Neural progenitor cell (in vitro differentiated cells): ENCODE measurements around the gene CDCA5. TPM values are rescaled to one million over a fixed set of nuclear protein-coding genes. Genes with fewer than 3 reads are reported as not detected.

Source experiments
- DNase-seq: peaks from one replicate; pipeline ENCODE4 v3.0.0-alpha.2; 2016; ENCODE audit warnings: low spot score
- H2AFZ ChIP-seq: fragments of 200-600 bp; sonication (generic); replicated peaks from 2 replicates; pipeline ENCODE4 v1.6.1; 2016; ENCODE audit warnings: antibody characterized with exemption
- H3F3A ChIP-seq: fragments of 200-600 bp; sonication (generic); 2 replicates; pipeline ENCODE4 v1.6.1; 2016; ENCODE audit warnings: antibody characterized with exemption, low read depth
- H3K27ac ChIP-seq: fragments of 200-600 bp; sonication (generic); 2 replicates; pipeline ENCODE4 v1.5.1; 2016; ENCODE audit warnings: mild to moderate bottlenecking
- H3K27me3 ChIP-seq: fragments of 200-600 bp; sonication (generic); 2 replicates; pipeline ENCODE4 v1.6.1; 2016; ENCODE audit warnings: mild to moderate bottlenecking, moderate library complexity
- H3K36me3 ChIP-seq: fragments of 200-600 bp; sonication (generic); 2 replicates; pipeline ENCODE4 v1.5.1; 2016
- H3K4me1 ChIP-seq: fragments of 200-600 bp; sonication (generic); 2 replicates; pipeline ENCODE4 v1.6.1; 2016; ENCODE audit warnings: mixed run types
- H3K4me2 ChIP-seq: fragments of 200-600 bp; sonication (generic); 2 replicates; pipeline ENCODE4 v1.6.1; 2016
- H3K4me3 ChIP-seq: fragments of 200-600 bp; sonication (generic); 2 replicates; pipeline ENCODE4 v1.5.1; 2016
- H3K79me2 ChIP-seq: fragments of 200-600 bp; sonication (generic); 2 replicates; pipeline ENCODE4 v1.6.1; 2016; ENCODE audit warnings: low read depth
- H3K9ac ChIP-seq: fragments of 200-600 bp; sonication (generic); 2 replicates; pipeline ENCODE4 v1.6.1; 2016
- H3K9me3 ChIP-seq: fragments of 200-600 bp; sonication (generic); 2 replicates; pipeline ENCODE4 v1.5.1; 2016; ENCODE audit warnings: low read depth
- H4K20me1 ChIP-seq: fragments of 200-600 bp; sonication (generic); 2 replicates; pipeline ENCODE4 v1.6.1; 2016; ENCODE audit warnings: low read depth
- H3K27ac Mint-ChIP-seq: 3 replicates; pipeline ENCODE4 v1.8.0; 2021; ENCODE audit warnings: mixed read lengths
- H3K27me3 Mint-ChIP-seq: 2 replicates; pipeline ENCODE4 v1.8.0; 2022; ENCODE audit warnings: low read depth, mild to moderate bottlenecking, inconsistent platforms, moderate library complexity, mixed read lengths; ENCODE audit not compliant: insufficient read depth
- H3K36me3 Mint-ChIP-seq: 3 replicates; pipeline ENCODE4 v1.8.0; 2021; ENCODE audit warnings: mixed read lengths
- H3K4me1 Mint-ChIP-seq: 3 replicates; pipeline ENCODE4 v1.8.0; 2021; ENCODE audit warnings: mixed read lengths
- H3K4me3 Mint-ChIP-seq: 3 replicates; pipeline ENCODE4 v1.8.0; 2021; ENCODE audit warnings: mild to moderate bottlenecking, moderate library complexity, mixed read lengths
- H3K9me3 Mint-ChIP-seq: 3 replicates; pipeline ENCODE4 v1.8.0; 2020; ENCODE audit warnings: mixed read lengths
- CTCF ChIP-seq: fragments of 200-600 bp; sonication (generic); IDR thresholded peaks from 2 replicates; pipeline ENCODE4 v1.5.1; 2017; ENCODE audit warnings: antibody characterized with exemption, mild to moderate bottlenecking
- EZH2 ChIP-seq: fragments of 200-600 bp; sonication (generic); IDR thresholded peaks from 2 replicates; pipeline ENCODE4 v1.6.1; 2017; ENCODE audit warnings: antibody characterized with exemption, mild to moderate bottlenecking, moderate library complexity
- EZH2phosphoT487 ChIP-seq: fragments of 200-600 bp; sonication (generic); IDR thresholded peaks from 2 replicates; pipeline ENCODE4 v1.6.1; 2017; ENCODE audit warnings: antibody characterized with exemption
- total RNA-seq: library from RNA; depleted of rRNA; stranded (reverse); fragments of >200 nt; gene quantifications from 2 replicates; pipeline ENCODE4 v1.2.3, GENCODE V29; 2015; ENCODE audit warnings: low replicate concordance

The CDCA5 gene
- total RNA-seq, 1 donor from 2014 or later = 46.7 TPM

DNA sequence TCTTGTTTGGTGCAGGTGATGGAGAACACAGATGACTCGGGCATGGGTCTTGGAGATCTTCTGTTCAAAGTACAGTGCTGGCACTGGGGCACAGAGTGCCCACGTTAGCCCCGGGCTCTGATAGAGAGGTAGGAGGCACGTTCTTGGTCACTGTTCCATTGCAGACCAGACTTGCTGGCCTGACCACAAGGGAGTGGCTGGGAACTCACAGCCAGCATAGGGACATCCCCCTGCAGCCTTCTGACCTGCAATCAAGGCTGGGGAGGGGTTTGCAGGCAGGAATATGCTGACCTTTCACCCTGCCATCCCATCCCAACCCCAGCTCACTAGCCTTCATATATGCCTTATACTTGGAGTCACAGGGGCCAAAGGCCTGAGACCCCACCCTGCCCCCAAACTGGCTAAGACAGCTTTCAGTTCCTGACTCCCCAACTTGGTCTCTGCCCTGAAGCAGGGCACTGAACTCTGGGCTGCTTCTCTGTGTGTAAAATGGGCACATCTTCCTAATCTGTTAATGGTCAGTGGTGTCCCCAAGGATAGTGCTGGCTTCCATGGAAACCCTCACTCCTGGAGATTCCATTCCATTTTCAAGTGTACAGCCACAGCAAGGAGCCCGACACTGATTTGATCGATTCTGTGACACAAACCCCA is 42.9 kb upstream of the CDCA5 start:
- H3K4me1 Mint-ChIP-seq = peaks cover 11% of the 10 kb centered on the region
- Histone ChIP-seq H3F3A (peaks cover 20% of the 10 kb centered on the region), H3K9ac (no peak overlapping the region), H3K9me3 (no peaks in the 10 kb centered on the region), H3K4me1 (peaks cover 4% of the 10 kb centered on the region), H4K20me1 (no peaks in the 10 kb centered on the region), H3K4me3 (no peak overlapping the region), H2AFZ (no peak overlapping the region), H3K4me2 (no peak overlapping the region), H3K79me2 (peaks cover 30% of the 10 kb centered on the region), H3K27ac (no peak overlapping the region), H3K36me3 (no peaks in the 10 kb centered on the region), H3K27me3 (no peaks in the 10 kb centered on the region)
- H3K27me3 Mint-ChIP-seq = peaks cover 6% of the 10 kb centered on the region
- no peak for TF ChIP-seq CTCF
- TF ChIP-seq EZH2 = no peak
- no peak for TF ChIP-seq EZH2phosphoT487
- peak overlapping the region; percentile 14 for H3K4me3 Mint-ChIP-seq
- no peaks in the 10 kb centered on the region for H3K9me3 Mint-ChIP-seq
- no peaks in the 10 kb centered on the region for H3K36me3 Mint-ChIP-seq
- DNase-seq = no peak
- H3K27ac Mint-ChIP-seq = no peak overlapping the region

GRCh38 chr11:65125197-65126056 is 41.6 kb upstream of the CDCA5 start:
- peaks cover 17% of the 10 kb centered on the region for H3K4me1 Mint-ChIP-seq
- no peak overlapping the region for H3K27ac ChIP-seq
- no peak overlapping the region for H3K27ac Mint-ChIP-seq
- no peaks in the 10 kb centered on the region for H3K27me3 ChIP-seq
- peaks cover 2% of the 10 kb centered on the region for H3K36me3 ChIP-seq
- no peaks in the 10 kb centered on the region for H3K9me3 ChIP-seq
- no peak overlapping the region for H3K9ac ChIP-seq
- H3K79me2 ChIP-seq = peaks cover 43% of the 10 kb centered on the region
- H3K27me3 Mint-ChIP-seq = peaks cover 7% of the 10 kb centered on the region
- H3K4me3 ChIP-seq = no peak overlapping the region
- H3K36me3 Mint-ChIP-seq = peaks cover 4% of the 10 kb centered on the region
- no peaks in the 10 kb centered on the region for H3K9me3 Mint-ChIP-seq
- peaks cover 29% of the 10 kb centered on the region for H3F3A ChIP-seq
- peak overlapping the region; percentile 50 for H3K4me3 Mint-ChIP-seq
- peaks cover 6% of the 10 kb centered on the region for H4K20me1 ChIP-seq
- no peak overlapping the region for H3K4me2 ChIP-seq
- peaks cover 10% of the 10 kb centered on the region for H3K4me1 ChIP-seq
- no peak for DNase-seq
- no peak overlapping the region for H2AFZ ChIP-seq
- no peak for TF ChIP-seq EZH2
- no peak for TF ChIP-seq EZH2phosphoT487
- TF ChIP-seq CTCF = no peak

GRCh38 chr11:65124480-65125196 is 40.8 kb upstream of the CDCA5 start:
- Histone ChIP-seq H3K27ac (no peak overlapping the region), H3K4me1 (peaks cover 10% of the 10 kb centered on the region), H3K27me3 (no peaks in the 10 kb centered on the region), H3K4me2 (no peak overlapping the region), H4K20me1 (peaks cover 6% of the 10 kb centered on the region), H3K4me3 (no peak overlapping the region), H3K9me3 (no peaks in the 10 kb centered on the region), H3F3A (peaks cover 36% of the 10 kb centered on the region), H3K79me2 (peaks cover 49% of the 10 kb centered on the region), H3K9ac (no peak overlapping the region), H3K36me3 (peaks cover 4% of the 10 kb centered on the region), H2AFZ (no peak overlapping the region)
- H3K4me3 Mint-ChIP-seq = peak overlapping the region; percentile 50
- TF ChIP-seq EZH2phosphoT487 (no peak), EZH2 (no peak), CTCF (no peak)
- no peak for DNase-seq
- H3K27ac Mint-ChIP-seq = no peak overlapping the region
- H3K4me1 Mint-ChIP-seq = peaks cover 17% of the 10 kb centered on the region
- peaks cover 7% of the 10 kb centered on the region for H3K27me3 Mint-ChIP-seq
- peaks cover 7% of the 10 kb centered on the region for H3K36me3 Mint-ChIP-seq
- no peaks in the 10 kb centered on the region for H3K9me3 Mint-ChIP-seq
